ENCODE data around the gene SYNE3.

- TF ChIP-seq RAD21 (IDR thresholded peaks at IDR 0.05 in 1 of 2, conservative IDR thresholded peaks at IDR 0.05 in 1 of 2; ENCODE audit: low read depth in 2 of 2, low read length in 2 of 2), result no peak
- no peak for TF ChIP-seq HDAC6 (IDR thresholded peaks at IDR 0.05; ENCODE audit: low read depth, low read length)
- TF ChIP-seq CTCF (IDR thresholded peaks at IDR 0.05; ENCODE audit: control extremely low read depth in 1 of 3, insufficient read depth in 1 of 3, low read depth in 1 of 3, low read length in 3 of 3), result no peak
- no peak for TF ChIP-seq POLR2A (IDR thresholded peaks at IDR 0.05; ENCODE audit: control extremely low read depth in 1 of 2, low read depth in 2 of 2, low read length in 2 of 2)
- no peak for TF ChIP-seq NRF1 (IDR thresholded peaks at IDR 0.05; ENCODE audit: low read depth, low read length)
- TF ChIP-seq, protein P1, sequence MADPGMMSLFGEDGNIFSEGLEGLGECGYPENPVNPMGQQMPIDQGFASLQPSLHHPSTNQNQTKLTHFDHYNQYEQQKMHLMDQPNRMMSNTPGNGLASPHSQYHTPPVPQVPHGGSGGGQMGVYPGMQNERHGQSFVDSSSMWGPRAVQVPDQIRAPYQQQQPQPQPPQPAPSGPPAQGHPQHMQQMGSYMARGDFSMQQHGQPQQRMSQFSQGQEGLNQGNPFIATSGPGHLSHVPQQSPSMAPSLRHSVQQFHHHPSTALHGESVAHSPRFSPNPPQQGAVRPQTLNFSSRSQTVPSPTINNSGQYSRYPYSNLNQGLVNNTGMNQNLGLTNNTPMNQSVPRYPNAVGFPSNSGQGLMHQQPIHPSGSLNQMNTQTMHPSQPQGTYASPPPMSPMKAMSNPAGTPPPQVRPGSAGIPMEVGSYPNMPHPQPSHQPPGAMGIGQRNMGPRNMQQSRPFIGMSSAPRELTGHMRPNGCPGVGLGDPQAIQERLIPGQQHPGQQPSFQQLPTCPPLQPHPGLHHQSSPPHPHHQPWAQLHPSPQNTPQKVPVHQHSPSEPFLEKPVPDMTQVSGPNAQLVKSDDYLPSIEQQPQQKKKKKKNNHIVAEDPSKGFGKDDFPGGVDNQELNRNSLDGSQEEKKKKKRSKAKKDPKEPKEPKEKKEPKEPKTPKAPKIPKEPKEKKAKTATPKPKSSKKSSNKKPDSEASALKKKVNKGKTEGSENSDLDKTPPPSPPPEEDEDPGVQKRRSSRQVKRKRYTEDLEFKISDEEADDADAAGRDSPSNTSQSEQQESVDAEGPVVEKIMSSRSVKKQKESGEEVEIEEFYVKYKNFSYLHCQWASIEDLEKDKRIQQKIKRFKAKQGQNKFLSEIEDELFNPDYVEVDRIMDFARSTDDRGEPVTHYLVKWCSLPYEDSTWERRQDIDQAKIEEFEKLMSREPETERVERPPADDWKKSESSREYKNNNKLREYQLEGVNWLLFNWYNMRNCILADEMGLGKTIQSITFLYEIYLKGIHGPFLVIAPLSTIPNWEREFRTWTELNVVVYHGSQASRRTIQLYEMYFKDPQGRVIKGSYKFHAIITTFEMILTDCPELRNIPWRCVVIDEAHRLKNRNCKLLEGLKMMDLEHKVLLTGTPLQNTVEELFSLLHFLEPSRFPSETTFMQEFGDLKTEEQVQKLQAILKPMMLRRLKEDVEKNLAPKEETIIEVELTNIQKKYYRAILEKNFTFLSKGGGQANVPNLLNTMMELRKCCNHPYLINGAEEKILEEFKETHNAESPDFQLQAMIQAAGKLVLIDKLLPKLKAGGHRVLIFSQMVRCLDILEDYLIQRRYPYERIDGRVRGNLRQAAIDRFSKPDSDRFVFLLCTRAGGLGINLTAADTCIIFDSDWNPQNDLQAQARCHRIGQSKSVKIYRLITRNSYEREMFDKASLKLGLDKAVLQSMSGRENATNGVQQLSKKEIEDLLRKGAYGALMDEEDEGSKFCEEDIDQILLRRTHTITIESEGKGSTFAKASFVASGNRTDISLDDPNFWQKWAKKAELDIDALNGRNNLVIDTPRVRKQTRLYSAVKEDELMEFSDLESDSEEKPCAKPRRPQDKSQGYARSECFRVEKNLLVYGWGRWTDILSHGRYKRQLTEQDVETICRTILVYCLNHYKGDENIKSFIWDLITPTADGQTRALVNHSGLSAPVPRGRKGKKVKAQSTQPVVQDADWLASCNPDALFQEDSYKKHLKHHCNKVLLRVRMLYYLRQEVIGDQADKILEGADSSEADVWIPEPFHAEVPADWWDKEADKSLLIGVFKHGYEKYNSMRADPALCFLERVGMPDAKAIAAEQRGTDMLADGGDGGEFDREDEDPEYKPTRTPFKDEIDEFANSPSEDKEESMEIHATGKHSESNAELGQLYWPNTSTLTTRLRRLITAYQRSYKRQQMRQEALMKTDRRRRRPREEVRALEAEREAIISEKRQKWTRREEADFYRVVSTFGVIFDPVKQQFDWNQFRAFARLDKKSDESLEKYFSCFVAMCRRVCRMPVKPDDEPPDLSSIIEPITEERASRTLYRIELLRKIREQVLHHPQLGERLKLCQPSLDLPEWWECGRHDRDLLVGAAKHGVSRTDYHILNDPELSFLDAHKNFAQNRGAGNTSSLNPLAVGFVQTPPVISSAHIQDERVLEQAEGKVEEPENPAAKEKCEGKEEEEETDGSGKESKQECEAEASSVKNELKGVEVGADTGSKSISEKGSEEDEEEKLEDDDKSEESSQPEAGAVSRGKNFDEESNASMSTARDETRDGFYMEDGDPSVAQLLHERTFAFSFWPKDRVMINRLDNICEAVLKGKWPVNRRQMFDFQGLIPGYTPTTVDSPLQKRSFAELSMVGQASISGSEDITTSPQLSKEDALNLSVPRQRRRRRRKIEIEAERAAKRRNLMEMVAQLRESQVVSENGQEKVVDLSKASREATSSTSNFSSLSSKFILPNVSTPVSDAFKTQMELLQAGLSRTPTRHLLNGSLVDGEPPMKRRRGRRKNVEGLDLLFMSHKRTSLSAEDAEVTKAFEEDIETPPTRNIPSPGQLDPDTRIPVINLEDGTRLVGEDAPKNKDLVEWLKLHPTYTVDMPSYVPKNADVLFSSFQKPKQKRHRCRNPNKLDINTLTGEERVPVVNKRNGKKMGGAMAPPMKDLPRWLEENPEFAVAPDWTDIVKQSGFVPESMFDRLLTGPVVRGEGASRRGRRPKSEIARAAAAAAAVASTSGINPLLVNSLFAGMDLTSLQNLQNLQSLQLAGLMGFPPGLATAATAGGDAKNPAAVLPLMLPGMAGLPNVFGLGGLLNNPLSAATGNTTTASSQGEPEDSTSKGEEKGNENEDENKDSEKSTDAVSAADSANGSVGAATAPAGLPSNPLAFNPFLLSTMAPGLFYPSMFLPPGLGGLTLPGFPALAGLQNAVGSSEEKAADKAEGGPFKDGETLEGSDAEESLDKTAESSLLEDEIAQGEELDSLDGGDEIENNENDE (IDR thresholded peaks at IDR 0.05; ENCODE audit: insufficient replicate concordance, low read length), result no peak
Observed at GRCh38 chr14:95537298-95538089, 21.0 kb upstream of the SYNE3 start.

All from H1 (cell line).